HEK293 (cell line): ENCODE data around the gene VANGL2.

ENCODE experiments used
- CTCF ChIA-PET: fragments of 350-600 bp; formaldehyde crosslinking; extraction: SDS; loops from one replicate; lab custom pipeline; 2021; ENCODE audit warnings: antibody characterized with exemption; lab: Yijun Ruan, JAX
- POLR2A ChIA-PET: fragments of 300-600 bp; formaldehyde crosslinking; extraction: SDS; loops from one replicate; lab custom pipeline; 2020; ENCODE audit warnings: antibody characterized with exemption, inconsistent platforms; lab: Yijun Ruan, JAX
- H3K27ac ChIP-seq: fragments of 200-500 bp; sonication (Bioruptor generic); 2 replicates; pipeline ENCODE4 v1.5.1; 2014; ENCODE audit warnings: low read depth, low read length, control low read depth, inconsistent platforms; ENCODE audit errors: extremely low read depth
- H3K36me3 ChIP-seq, 2 experiments: fragments of 200-500 bp in 1 of 2; sonication (Bioruptor generic) in 1 of 2; 1 replicate in 1 of 2; 2 replicates in 1 of 2; pipeline ENCODE4 v1.5.1; 2014 to 2017; ENCODE audit warnings: inconsistent platforms in 2 of 2, low read length in 2 of 2; ENCODE audit not compliant: control insufficient read depth in 2 of 2, insufficient read depth in 1 of 2
- H3K4me1 ChIP-seq: fragments of 200-500 bp; sonication (Bioruptor generic); 2 replicates; pipeline ENCODE4 v1.5.1; 2014; ENCODE audit warnings: mild to moderate bottlenecking, low read length, inconsistent platforms; ENCODE audit not compliant: control insufficient read depth, insufficient read depth
- H3K4me3 ChIP-seq: 2 replicates; pipeline ENCODE4 v1.5.1; 2011; ENCODE audit warnings: low read depth, mild to moderate bottlenecking, control low read depth, low read length, moderate library complexity
- H3K9me3 ChIP-seq: fragments of 200-500 bp; sonication (Bioruptor generic); 2 replicates; pipeline ENCODE4 v1.5.1; 2014; ENCODE audit warnings: low read depth, low read length, inconsistent platforms; ENCODE audit not compliant: control insufficient read depth, insufficient read depth
- KLF7 ChIP-seq: fragments of 450-650 bp; formaldehyde crosslinking; IDR thresholded peaks from 2 replicates; pipeline ENCODE4 v1.5.1; 2016; ENCODE audit warnings: missing biosample characterization, missing genetic modification characterization, borderline replicate concordance
- PATZ1 ChIP-seq: fragments of 450-650 bp; formaldehyde crosslinking; IDR thresholded peaks from 2 replicates; pipeline ENCODE4 v1.5.1; 2016; ENCODE audit warnings: missing biosample characterization, missing genetic modification characterization
- PBX3 ChIP-seq: sonication (generic); formaldehyde crosslinking; IDR thresholded peaks from 2 replicates; pipeline ENCODE4 v1.8.1; 2022; ENCODE audit warnings: mild to moderate bottlenecking, moderate library complexity, missing genetic modification reagents
- REST ChIP-seq: fragments of 450-650 bp; formaldehyde crosslinking; IDR thresholded peaks from 2 replicates; pipeline ENCODE4 v1.5.1; 2016; ENCODE audit warnings: missing biosample characterization, missing genetic modification characterization
- WT1 ChIP-seq: fragments of 450-650 bp; formaldehyde crosslinking; IDR thresholded peaks from 2 replicates; pipeline ENCODE4 v1.5.1; 2016; ENCODE audit warnings: missing biosample characterization, missing genetic modification characterization
- ZBTB11 ChIP-seq: fragments of 450-650 bp; formaldehyde crosslinking; conservative IDR thresholded peaks from 2 replicates; pipeline ENCODE4 v1.5.1; 2016; ENCODE audit warnings: low read depth, missing biosample characterization, missing genetic modification characterization
- ZBTB17 ChIP-seq: fragments of 450-650 bp; formaldehyde crosslinking; IDR thresholded peaks from 2 replicates; pipeline ENCODE4 v1.5.1; 2016; ENCODE audit warnings: missing biosample characterization, missing genetic modification characterization
- ZNF157 ChIP-seq: fragments of 450-650 bp; formaldehyde crosslinking; IDR thresholded peaks from 2 replicates; pipeline ENCODE4 v1.5.1; 2016; ENCODE audit warnings: missing biosample characterization, missing genetic modification characterization
- ZNF19 ChIP-seq: fragments of 450-650 bp; formaldehyde crosslinking; IDR thresholded peaks from 2 replicates; pipeline ENCODE4; 2016; ENCODE audit warnings: missing biosample characterization, missing genetic modification characterization, low read depth
- ZNF529 ChIP-seq: fragments of 450-650 bp; formaldehyde crosslinking; IDR thresholded peaks from 2 replicates; pipeline ENCODE4 v1.5.1; 2017; ENCODE audit warnings: missing genetic modification characterization, missing biosample characterization; ENCODE audit not compliant: insufficient replicate concordance
- ZNF571 ChIP-seq: fragments of 450-650 bp; formaldehyde crosslinking; IDR thresholded peaks from 2 replicates; pipeline ENCODE4 v1.5.0; 2017; ENCODE audit warnings: missing biosample characterization, missing genetic modification characterization
- ZNF843 ChIP-seq: fragments of 450-650 bp; formaldehyde crosslinking; IDR thresholded peaks from 2 replicates; pipeline ENCODE4 v1.5.1; 2016; ENCODE audit warnings: missing biosample characterization, missing genetic modification characterization

The VANGL2 gene

GRCh38 chr1:160371756-160372155 lies 28.6 kb upstream of the VANGL2 start:
- no peak for TF ChIP-seq ZNF157 (tag by site-specific recombination)
- no peak for TF ChIP-seq REST
- no peak for TF ChIP-seq ZBTB17 (tag by site-specific recombination)
- TF ChIP-seq ZNF19 (tag by site-specific recombination), result no peak
- TF ChIP-seq WT1 (tag by site-specific recombination), result no peak
- no peak for TF ChIP-seq ZBTB11 (tag by site-specific recombination)
- no peak for TF ChIP-seq PATZ1 (tag by site-specific recombination)
- no peak for TF ChIP-seq ZNF529 (tag by site-specific recombination)
- TF ChIP-seq PBX3 (CRISPR knock-in tag), result no peak
- no peak overlapping the region for H3K27ac ChIP-seq
- no peak overlapping the region for H3K4me3 ChIP-seq
- CTCF ChIA-PET, result interaction anchor here (0.5 to 1.6 kb wide), 5 partner anchors 19 to 329 kb away, joined by 3 to 7 read pairs (median 3); no protein-coding TSS in a partner anchor
- H3K9me3 ChIP-seq, result no peaks in the 10 kb centered on the region
- no peaks in the 10 kb centered on the region for H3K36me3 ChIP-seq
- POLR2A ChIA-PET, result no interaction called here
- H3K4me1 ChIP-seq, result no peaks in the 10 kb centered on the region

- H3K9me3 ChIP-seq, result no peaks in the 10 kb centered on the region
These were observed 26.7 kb upstream of the VANGL2 start for GRCh38 chr1:160373696-160374095.

More at GRCh38 chr1:160373696-160374095, 26.7 kb upstream of the VANGL2 start:
- Histone ChIP-seq H3K4me3 (no peak overlapping the region), H3K4me1 (no peaks in the 10 kb centered on the region), H3K36me3 (no peaks in the 10 kb centered on the region), H3K27ac (no peak overlapping the region)
- TF ChIP-seq REST (peak; percentile 91), ZNF571 (tag by site-specific recombination) (no peak), ZNF843 (no peak), KLF7 (tag by site-specific recombination) (no peak)
- POLR2A ChIA-PET, result interaction anchor here (0.7 to 1.5 kb wide), 2 partner anchors 11 to 1803 kb away, joined by 3 to 7 read pairs; no protein-coding TSS in a partner anchor
- CTCF ChIA-PET, result interaction anchor here (0.5 to 8.9 kb wide), 11 partner anchors 10 to 1066 kb away, joined by 3 to 175 read pairs (median 4); no protein-coding TSS in a partner anchor
